Heart left ventricle (tissue), 16 donors: ENCODE results near the gene CA9. TPM values are rescaled to one million over a fixed set of nuclear protein-coding genes. Genes with fewer than 3 reads are reported as not detected.

ENCODE experiments used
- ATAC-seq, 4 donors: fragments of 200-7000 bp; cut with Tn5 transposase; one replicate each; pipeline ENCODE4 v1.9.1; 2020 to 2022; ENCODE audit warnings: moderate library complexity in 4 of 4, mild to moderate bottlenecking in 3 of 4, moderate number of reproducible peaks in 1 of 4
- DNase-seq, 5 donors: peaks; one replicate each; pipeline ENCODE4 v3.0.0-alpha.2; 2020
- H3K27ac ChIP-seq, 12 donors: fragments of 200-600 bp; sonication (generic) in 4 of 12; one replicate each; pipeline versions ENCODE4 v1.5.0 to v1.8.0; 2016 to 2022; ENCODE audit warnings: mild to moderate bottlenecking in 2 of 12
- H3K27me3 ChIP-seq, 9 donors: fragments of 200-600 bp; sonication (generic) in 2 of 9; one replicate each; pipeline versions ENCODE4 v1.5.1 to v1.8.0; 2016 to 2022; ENCODE audit warnings: mild to moderate bottlenecking in 3 of 9
- H3K36me3 ChIP-seq, 9 donors: fragments of 200-600 bp; sonication (generic) in 2 of 9; one replicate each; pipeline versions ENCODE4 v1.5.0 to v1.8.0; 2018 to 2022; ENCODE audit warnings: mild to moderate bottlenecking in 2 of 9
- H3K4me1 ChIP-seq, 12 donors: fragments of 200-600 bp; sonication (generic) in 4 of 12; one replicate each; pipeline versions ENCODE4 v1.5.0 to v1.8.0; 2016 to 2022; ENCODE audit warnings: mild to moderate bottlenecking in 3 of 12
- H3K4me3 ChIP-seq, 12 donors: fragments of 200-600 bp; sonication (generic) in 4 of 12; one replicate each; pipeline versions ENCODE4 v1.5.0 to v1.8.0; 2017 to 2022; ENCODE audit warnings: mild to moderate bottlenecking in 9 of 12, moderate library complexity in 4 of 12
- H3K9me3 ChIP-seq, 12 donors: fragments of 200-600 bp; sonication (generic) in 4 of 12; one replicate each; pipeline versions ENCODE4 v1.5.0 to v1.8.0; 2016 to 2022; ENCODE audit warnings: mild to moderate bottlenecking in 1 of 12
- POLR2A ChIP-seq, 2 donors: fragments of 450-650 bp; IDR thresholded peaks; one replicate each; pipeline ENCODE4 v1.6.1; 2017; ENCODE audit warnings: antibody characterized with exemption in 2 of 2, mild to moderate bottlenecking in 2 of 2, moderate library complexity in 2 of 2
- WGBS, 4 donors: extraction: QIAGEN DNeasy Blood & Tissue Kit in 2 of 4; methylation state at CpG; one replicate each; pipeline versions ENCODE4 v1.1.5 to v1.1.7; 2013 to 2018; 5-methylcytosine and 5-hydroxymethylcytosine counted together
- intact Hi-C, 10 donors: fragments of 100-400 bp; cut with DNase I; formaldehyde crosslinking; loops; one replicate each; pipeline versions ENCODE4 v1.11.1 to v1.14.2; 2022
- microRNA-seq, 4 donors: library from miRNA; unstranded; fragments of <30 nt; microRNA quantifications; one replicate each; pipeline versions ENCODE4 to v1.2.0, GENCODE V29; 2017 to 2020
- polyA plus RNA-seq, 2 donors: library from polyadenylated mRNA; stranded (reverse); fragments of 200-250 nt; gene quantifications; one replicate each; pipeline ENCODE4 v1.2.3, GENCODE V29; 2013
- total RNA-seq, 9 donors: library from RNA; depleted of rRNA in 2 of 9; stranded (reverse); fragments of >200 nt in 2 of 9; fragmentation: NEBNext Ultra II Directional in 3 of 9; extraction: Animal tissue kit (Norgen Biotek cat#: 25700) in 3 of 9; gene quantifications; one replicate each; pipeline versions ENCODE4 v1.1.0 to v1.2.4, GENCODE V29; 2016 to 2023
- TF ChIP-seq, protein P1 (sequence below), 12 donors: fragments of 200-600 bp; sonication (generic) in 4 of 12; IDR thresholded peaks; one replicate each; pipeline versions ENCODE4 v1.5.0 to v1.8.0; 2018 to 2022; ENCODE audit warnings: antibody characterized with exemption in 12 of 12, mild to moderate bottlenecking in 5 of 12
- donor health status: ischemic (EF 13 %, LVEDD 7.1; RV severe dilation, severe dysfunction).
- donor health status: healthy with polysubstance abuse.
- donor health status: DM: no; HTN: yes; CAD: no.
- donor health status: DM: no; HTN: no; CAD: no.
- donor health status: ischemic (EF 25% LVEDD 6.9; RV normal size, moderate dysfunction).
- donor health status: ischemic (EF 25% LVEDD 5.7; RV mildly dilated, moderate dysfunction).
- donor health status: healthy.
- donor health status: DM: yes; HTN: yes; CAD: no.
- donor health status: ischemic (EF 35%, LVEDD 5.7; RV mildly dilated, moderate dysfunction).
- donor health status: nonischemic (EF 11% LVEDD 7.7; RV severe dilation, severe dysfunction).
- donor health status: DM: yes; HTN: yes; CAD: no.
- donor health status: PGD.
- donor health status: ischemic (EF 29% LVEDD 5.4; RV normal size, mild dysfunction).
- donor health status: nonischemic (EF 23%, LVEDD 6.1; RV moderate dilation, normal function).

CA9 gene
- total and polyA plus RNA-seq, 11 donors: 0.23 to 13.9 (median 0.54) TPM; not detected in 6

DNA sequence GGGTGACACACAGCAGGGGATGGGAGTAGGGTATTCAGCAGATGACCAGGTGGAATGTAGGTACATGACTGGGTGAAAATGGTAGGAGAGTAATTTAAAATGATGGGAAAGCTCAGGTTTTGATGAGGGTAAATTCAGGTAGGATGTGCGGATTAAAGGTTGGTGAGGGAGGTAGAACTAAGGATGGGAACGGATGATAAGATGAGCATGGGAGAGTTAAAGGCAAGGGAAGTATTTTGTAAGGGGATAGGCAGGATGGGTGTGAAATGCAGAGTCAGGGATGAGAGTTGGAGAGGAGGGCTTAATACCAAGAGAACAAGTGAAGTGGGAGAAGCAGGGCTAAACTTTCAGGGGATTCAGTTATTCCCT, 56.7 kb downstream of the CA9 start:
- peak overlapping the region; percentile 94 to 99 (median 98) for H3K27ac ChIP-seq
- intact Hi-C loops: loop anchor here in 3 of 10 donors (2.0 to 5.0 kb wide), 3 partner anchors 33 to 126 kb away; partner anchors contain the start of genes CCDC107 (in 1 of the 3), RMRP (in 1 of the 3) and TESK1 (in 1 of the 3)
- WGBS, 4 donors: 47 to 61% (median 59%) methylated on average over 2 of the region's 2 CpGs
- peaks cover 12 to 76% (median 61%) of the 10 kb centered on the region in 12 donors for H3K4me1 ChIP-seq
- TF ChIP-seq, protein P1, sequence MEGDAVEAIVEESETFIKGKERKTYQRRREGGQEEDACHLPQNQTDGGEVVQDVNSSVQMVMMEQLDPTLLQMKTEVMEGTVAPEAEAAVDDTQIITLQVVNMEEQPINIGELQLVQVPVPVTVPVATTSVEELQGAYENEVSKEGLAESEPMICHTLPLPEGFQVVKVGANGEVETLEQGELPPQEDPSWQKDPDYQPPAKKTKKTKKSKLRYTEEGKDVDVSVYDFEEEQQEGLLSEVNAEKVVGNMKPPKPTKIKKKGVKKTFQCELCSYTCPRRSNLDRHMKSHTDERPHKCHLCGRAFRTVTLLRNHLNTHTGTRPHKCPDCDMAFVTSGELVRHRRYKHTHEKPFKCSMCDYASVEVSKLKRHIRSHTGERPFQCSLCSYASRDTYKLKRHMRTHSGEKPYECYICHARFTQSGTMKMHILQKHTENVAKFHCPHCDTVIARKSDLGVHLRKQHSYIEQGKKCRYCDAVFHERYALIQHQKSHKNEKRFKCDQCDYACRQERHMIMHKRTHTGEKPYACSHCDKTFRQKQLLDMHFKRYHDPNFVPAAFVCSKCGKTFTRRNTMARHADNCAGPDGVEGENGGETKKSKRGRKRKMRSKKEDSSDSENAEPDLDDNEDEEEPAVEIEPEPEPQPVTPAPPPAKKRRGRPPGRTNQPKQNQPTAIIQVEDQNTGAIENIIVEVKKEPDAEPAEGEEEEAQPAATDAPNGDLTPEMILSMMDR (IDR thresholded peaks at IDR 0.05): no peak
- no peak for TF ChIP-seq POLR2A (IDR thresholded peaks at IDR 0.05)
- no peak for DNase-seq
- H3K36me3 ChIP-seq: peaks cover 0 to 29% (median 24%) of the 10 kb centered on the region in 9 donors
- no peak for ATAC-seq
- no peaks in the 10 kb centered on the region for H3K9me3 ChIP-seq
- H3K27me3 ChIP-seq: no peaks in the 10 kb centered on the region
- H3K4me3 ChIP-seq: peak overlapping the region; percentile 62 to 98 (median 86)

Small RNA genes within 50 kb of the gene (microRNA-seq; reads per million reads assigned to microRNA genes)
- 0 to 0.41 (median 0.03) reads per million in 4 donors for gene MIR6852

Other genes with a start within 250 kb of the CA9 start
- 10 to 100 TPM; 23.0 to 56.1 (median 30.5) TPM for gene RUSC2, start 183.8 kb upstream of the CA9 start, total RNA-seq
- gene RUSC2, start 183.8 kb upstream of the CA9 start, polyA plus RNA-seq: 10 to 100 TPM; 23.8 to 38.0 TPM
- gene TESK1, start 68.7 kb upstream of the CA9 start, total RNA-seq: 10 to 100 TPM; 19.8 to 47.6 (median 24.5) TPM
- gene TESK1, start 68.7 kb upstream of the CA9 start, polyA plus RNA-seq: 10 to 100 TPM; 33.3 to 40.8 TPM
- gene CD72, start 55.5 kb upstream of the CA9 start, total RNA-seq: 1 to 10 TPM in 4 of 9 donors, under 1 TPM in 3, not detected in 2; 0.46 to 10.0 (median 1.2) TPM
- gene CD72, start 55.5 kb upstream of the CA9 start, polyA plus RNA-seq: under 1 TPM; 0.38 to 0.76 TPM
- gene SIT1, start 23.0 kb upstream of the CA9 start, total RNA-seq: 1 to 10 TPM in 1 of 9 donors, under 1 TPM in 2, not detected in 6; 0.47 to 4.2 (median 0.54) TPM
- under 1 TPM in 1 of 2 donors, not detected in 1; 0.19 TPM for gene SIT1, start 23.0 kb upstream of the CA9 start, polyA plus RNA-seq
- over 10,000 TPM in 3 of 9 donors, 1,000 to 10,000 TPM in 5, 100 to 1,000 TPM in 1; 462 to 18,741 (median 5,764) TPM for gene RMRP, start 15.9 kb upstream of the CA9 start, total RNA-seq
- 100 to 1,000 TPM; 118 to 429 TPM for gene RMRP, start 15.9 kb upstream of the CA9 start, polyA plus RNA-seq
- gene CCDC107, start 15.6 kb upstream of the CA9 start, total RNA-seq: 10 to 100 TPM; 35.5 to 78.5 (median 43.8) TPM
- gene CCDC107, start 15.6 kb upstream of the CA9 start, polyA plus RNA-seq: 100 to 1,000 TPM in 1 of 2 donors, 10 to 100 TPM in 1; 70.1 to 116 TPM
- gene ARHGEF39, start 8.7 kb upstream of the CA9 start, total RNA-seq: 1 to 10 TPM in 1 of 9 donors, under 1 TPM in 8; 0.11 to 1.2 (median 0.27) TPM
- gene ARHGEF39, start 8.7 kb upstream of the CA9 start, polyA plus RNA-seq: under 1 TPM; 0.12 to 0.30 TPM
- 1,000 to 10,000 TPM in 3 of 9 donors, 100 to 1,000 TPM in 6; 621 to 1,314 (median 858) TPM for gene TPM2, start 16.0 kb downstream of the CA9 start, total RNA-seq
- gene TPM2, start 16.0 kb downstream of the CA9 start, polyA plus RNA-seq: 1,000 to 10,000 TPM in 1 of 2 donors, 100 to 1,000 TPM in 1; 761 to 2,450 TPM
- 100 to 1,000 TPM; 193 to 373 (median 261) TPM for gene TLN1, start 58.3 kb downstream of the CA9 start, total RNA-seq
- gene TLN1, start 58.3 kb downstream of the CA9 start, polyA plus RNA-seq: 100 to 1,000 TPM; 152 to 241 TPM
- 10 to 100 TPM; 16.1 to 38.0 (median 25.5) TPM for gene CREB3, start 58.7 kb downstream of the CA9 start, total RNA-seq
- gene CREB3, start 58.7 kb downstream of the CA9 start, polyA plus RNA-seq: 10 to 100 TPM; 26.7 to 49.4 TPM
- 10 to 100 TPM; 52.1 to 93.8 (median 65.5) TPM for gene GBA2, start 75.3 kb downstream of the CA9 start, total RNA-seq
- 10 to 100 TPM; 54.1 to 96.2 TPM for gene GBA2, start 75.3 kb downstream of the CA9 start, polyA plus RNA-seq
- 10 to 100 TPM; 25.4 to 38.8 (median 32.7) TPM for gene RGP1, start 75.4 kb downstream of the CA9 start, total RNA-seq
- 10 to 100 TPM; 14.7 to 29.8 TPM for gene RGP1, start 75.4 kb downstream of the CA9 start, polyA plus RNA-seq
- not detected for gene MSMP, start 80.3 kb downstream of the CA9 start, total RNA-seq
- under 1 TPM in 1 of 2 donors, not detected in 1; 0.26 TPM for gene MSMP, start 80.3 kb downstream of the CA9 start, polyA plus RNA-seq
- gene NPR2, start 117.7 kb downstream of the CA9 start, total RNA-seq: 10 to 100 TPM; 15.2 to 36.4 (median 23.7) TPM
- 10 to 100 TPM; 10.2 to 14.5 TPM for gene NPR2, start 117.7 kb downstream of the CA9 start, polyA plus RNA-seq
- 1 to 10 TPM; 1.5 to 4.0 (median 2.5) TPM for gene SPAG8, start 138.3 kb downstream of the CA9 start, total RNA-seq
- 1 to 10 TPM in 1 of 2 donors, under 1 TPM in 1; 0.58 to 4.2 TPM for gene SPAG8, start 138.3 kb downstream of the CA9 start, polyA plus RNA-seq
- gene HINT2, start 141.1 kb downstream of the CA9 start, total RNA-seq: 10 to 100 TPM; 48.7 to 77.5 (median 57.4) TPM
- 100 to 1,000 TPM in 1 of 2 donors, 10 to 100 TPM in 1; 51.4 to 139 TPM for gene HINT2, start 141.1 kb downstream of the CA9 start, polyA plus RNA-seq
- not detected for gene FAM221B, start 154.8 kb downstream of the CA9 start, total RNA-seq
- gene FAM221B, start 154.8 kb downstream of the CA9 start, polyA plus RNA-seq: not detected
- gene TMEM8B, start 155.3 kb downstream of the CA9 start, total RNA-seq: 10 to 100 TPM; 10.8 to 21.4 (median 18.2) TPM
- gene TMEM8B, start 155.3 kb downstream of the CA9 start, polyA plus RNA-seq: 1 to 10 TPM; 7.9 to 8.1 TPM
- not detected for gene OR13J1, start 196.5 kb downstream of the CA9 start, total RNA-seq
- not detected for gene OR13J1, start 196.5 kb downstream of the CA9 start, polyA plus RNA-seq
- gene HRCT1, start 232.3 kb downstream of the CA9 start, total RNA-seq: 1 to 10 TPM in 8 of 9 donors, under 1 TPM in 1; 0.97 to 9.5 (median 4.4) TPM
- gene HRCT1, start 232.3 kb downstream of the CA9 start, polyA plus RNA-seq: 1 to 10 TPM; 3.7 to 6.3 TPM
- 10 to 100 TPM in 2 of 9 donors, 1 to 10 TPM in 7; 4.1 to 10.3 (median 6.8) TPM for gene SPAAR, start 235.6 kb downstream of the CA9 start, total RNA-seq
- 10 to 100 TPM in 1 of 2 donors, 1 to 10 TPM in 1; 7.4 to 11.3 TPM for gene SPAAR, start 235.6 kb downstream of the CA9 start, polyA plus RNA-seq